ENCODE data around the gene HSPBP1. TPM values are rescaled to one million over a fixed set of nuclear protein-coding genes. Genes with fewer than 3 reads are reported as not detected.

HSPBP1 gene
- total and polyA plus RNA-seq, 2 of the 13 experiments (the other 11 are each of a cell fraction or from before 2014, with no cell fraction given) = 22.3 to 33.7 TPM

DNA sequence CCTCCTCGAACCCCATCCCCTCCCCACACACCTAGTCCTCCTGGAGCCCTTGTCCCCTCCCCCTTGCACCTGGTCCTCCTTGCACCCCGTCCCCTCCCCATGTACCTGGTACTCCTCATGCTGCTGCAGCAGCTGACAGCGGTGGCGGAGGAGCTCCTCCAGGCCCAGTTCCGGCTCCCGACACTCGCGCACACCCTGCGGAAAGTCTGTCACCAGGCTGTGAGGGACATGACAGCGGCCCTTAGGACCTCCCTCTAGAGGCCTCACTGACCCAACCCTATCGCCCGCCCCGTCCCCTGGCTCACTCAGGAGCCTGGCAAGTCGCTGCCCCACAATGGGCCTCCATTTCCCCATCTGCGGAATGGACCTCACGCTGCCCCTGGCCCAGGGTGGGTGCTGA, 14.7 kb downstream of the HSPBP1 start:
- H3K79me2 ChIP-seq (ENCODE audit: insufficient read depth, low read length) = no peaks in the 10 kb centered on the region
- DNase-seq (ENCODE audit: low spot score) = no peak
- no peaks in the 10 kb centered on the region; a peak in 1 of 5 replicates for H3K27me3 ChIP-seq (ENCODE audit: control insufficient read depth in 1 of 2, insufficient read depth in 2 of 2, low read length in 2 of 2)
- no peak overlapping the region for H2AFZ ChIP-seq (ENCODE audit: low read length)
- TF ChIP-seq, protein P1, sequence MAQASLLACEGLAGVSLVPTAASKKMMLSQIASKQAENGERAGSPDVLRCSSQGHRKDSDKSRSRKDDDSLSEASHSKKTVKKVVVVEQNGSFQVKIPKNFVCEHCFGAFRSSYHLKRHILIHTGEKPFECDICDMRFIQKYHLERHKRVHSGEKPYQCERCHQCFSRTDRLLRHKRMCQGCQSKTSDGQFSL (CRISPR knock-in tag; IDR thresholded peaks at IDR 0.05) = no peak
- TF ChIP-seq ZNF20 (CRISPR knock-in tag; IDR thresholded peaks at IDR 0.05) = no peak
- TF ChIP-seq, protein P2, sequence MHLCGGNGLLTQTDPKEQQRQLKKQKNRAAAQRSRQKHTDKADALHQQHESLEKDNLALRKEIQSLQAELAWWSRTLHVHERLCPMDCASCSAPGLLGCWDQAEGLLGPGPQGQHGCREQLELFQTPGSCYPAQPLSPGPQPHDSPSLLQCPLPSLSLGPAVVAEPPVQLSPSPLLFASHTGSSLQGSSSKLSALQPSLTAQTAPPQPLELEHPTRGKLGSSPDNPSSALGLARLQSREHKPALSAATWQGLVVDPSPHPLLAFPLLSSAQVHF (CRISPR knock-in tag; IDR thresholded peaks at IDR 0.05) = no peak
- TF ChIP-seq SRY (CRISPR knock-in tag; IDR thresholded peaks at IDR 0.05) = no peak
- no peak for TF ChIP-seq ZNF644 (CRISPR knock-in tag; IDR thresholded peaks at IDR 0.05; ENCODE audit: low read depth)
- no peak for TF ChIP-seq ARNTL (CRISPR knock-in tag; IDR thresholded peaks at IDR 0.05)
- no peak for TF ChIP-seq ZSCAN21 (CRISPR knock-in tag; IDR thresholded peaks at IDR 0.05; ENCODE audit: borderline replicate concordance)
- TF ChIP-seq ZNF263 (CRISPR knock-in tag; IDR thresholded peaks at IDR 0.05) = no peak
- TF ChIP-seq SOX5 (CRISPR knock-in tag; IDR thresholded peaks at IDR 0.05; ENCODE audit: borderline replicate concordance) = no peak
- no peak for TF ChIP-seq CENPT (CRISPR knock-in tag; IDR thresholded peaks at IDR 0.05; ENCODE audit: low read depth)
- 99% methylated on average over 16 of the region's 16 CpGs for WGBS (ENCODE audit: low lambda C conversion rate)
- H3K27ac ChIP-seq (ENCODE audit: extremely low read length, insufficient read depth, low read length) = no peak overlapping the region
- ChIA-PET CTCF (ENCODE audit: low intra/inter-chr PET ratio, low total read pairs) (no interaction called here), POLR2A (no interaction called here)
- intact Hi-C loops (cut with micrococcal nuclease; ENCODE audit: unreplicated experiment) (no loop called here), in situ Hi-C loops (cut with HindIII; ENCODE audit: extremely low pct_ligation_motif_present, low pct_unique_long_range_greater_than_20kb) (no loop called here)
- peaks cover 9% of the 10 kb centered on the region for H3K4me1 ChIP-seq (ENCODE audit: insufficient read depth, low read length)
- no TSS peak for BruUV-seq (replicated peaks)
- no peak for ATAC-seq
- no peak overlapping the region for H3K4me3 ChIP-seq (replicated peaks in 1 of 3; ENCODE audit: insufficient read depth in 1 of 3, low read depth in 2 of 3, low read length in 3 of 3)
- no peaks in the 10 kb centered on the region; a peak in 1 of 5 replicates for H3K36me3 ChIP-seq (replicated peaks in 1 of 2; ENCODE audit: control insufficient read depth in 1 of 2, insufficient read depth in 2 of 2, low read length in 2 of 2)
- no peak for FAIRE-seq
- no peaks in the 10 kb centered on the region for H4K20me1 ChIP-seq (ENCODE audit: insufficient read depth, low read length)
- no peaks in the 10 kb centered on the region for H3K9me3 ChIP-seq (ENCODE audit: low read length)
- H3K9ac ChIP-seq (ENCODE audit: insufficient read depth, low read depth, low read length) = no peak overlapping the region
- no peak overlapping the region for H3K4me2 ChIP-seq (ENCODE audit: low read depth, low read length)

Data from HepG2 (cell line).